CD4-positive, CD25-positive, alpha-beta regulatory T cell (primary cell): ENCODE data around the gene PAF1. TPM values are rescaled to one million over a fixed set of nuclear protein-coding genes. Genes with fewer than 3 reads are reported as not detected.

Experiments
- ATAC-seq, 2 donors: fragments of 150-1000 bp; cut with Tn5 transposase; one replicate each; pipeline ENCODE4 v1.10.0; 2021; ENCODE audit warnings: low read depth in 2 of 2, moderate number of reproducible peaks in 2 of 2, moderate library complexity in 1 of 2
- DNase-seq, 3 donors: peaks; one replicate each; pipeline versions ENCODE4 v3.0.0 to v3.0.0-alpha.2; 2012 to 2022; ENCODE audit warnings: mixed read lengths in 1 of 3
- H3K27ac ChIP-seq: one replicate; pipeline ENCODE4 v1.7.0; 2013; ENCODE audit warnings: mild to moderate bottlenecking, low read length; ENCODE audit not compliant: insufficient read depth, poor library complexity, severe bottlenecking
- H3K27me3 ChIP-seq: one replicate; pipeline ENCODE4 v1.7.0; 2013; ENCODE audit warnings: low read length; ENCODE audit not compliant: control insufficient read depth, insufficient read depth
- H3K36me3 ChIP-seq: one replicate; pipeline ENCODE4 v1.7.0; 2013; ENCODE audit warnings: mild to moderate bottlenecking, low read length, moderate library complexity; ENCODE audit not compliant: control insufficient read depth, insufficient read depth
- H3K4me1 ChIP-seq: 2 replicates; pipeline ENCODE4 v1.7.0; 2013; ENCODE audit warnings: mild to moderate bottlenecking, low read length; ENCODE audit not compliant: insufficient read depth, control insufficient read depth, poor library complexity, severe bottlenecking
- H3K4me3 ChIP-seq: one replicate; pipeline ENCODE4 v1.7.0; 2013; ENCODE audit warnings: low read depth, mild to moderate bottlenecking, low read length, moderate library complexity
- H3K9me3 ChIP-seq, 2 experiments: 1 replicate in 1 of 2; 2 replicates in 1 of 2; pipeline ENCODE4 v1.7.0; 2013; ENCODE audit warnings: low read length in 2 of 2, mild to moderate bottlenecking in 1 of 2, moderate library complexity in 1 of 2; ENCODE audit not compliant: control insufficient read depth in 2 of 2
- H3K27ac Mint-ChIP-seq, 3 donors: one replicate each; pipeline ENCODE4 v1.8.0; 2020 to 2022; ENCODE audit warnings: mild to moderate bottlenecking in 3 of 3, mixed read lengths in 3 of 3, moderate library complexity in 2 of 3
- H3K27me3 Mint-ChIP-seq: one replicate; pipeline ENCODE4 v1.8.0; 2022; ENCODE audit warnings: mild to moderate bottlenecking, mixed read lengths
- H3K36me3 Mint-ChIP-seq: one replicate; pipeline ENCODE4 v1.8.0; 2020; ENCODE audit warnings: mixed read lengths
- H3K4me1 Mint-ChIP-seq, 4 donors: one replicate each; pipeline ENCODE4 v1.8.0; 2020 to 2022; ENCODE audit warnings: mixed read lengths in 4 of 4, mild to moderate bottlenecking in 1 of 4
- H3K4me3 Mint-ChIP-seq, 4 donors: one replicate each; pipeline ENCODE4 v1.8.0; 2020 to 2022; ENCODE audit warnings: mild to moderate bottlenecking in 4 of 4, mixed read lengths in 4 of 4, moderate library complexity in 3 of 4
- H3K9me3 Mint-ChIP-seq, 7 donors: one replicate each; pipeline ENCODE4 v1.8.0; 2020 to 2022; ENCODE audit warnings: mixed read lengths in 7 of 7, mild to moderate bottlenecking in 3 of 7, moderate library complexity in 2 of 7
- polyA plus RNA-seq, 4 donors: library from polyadenylated mRNA; unstranded; fragments of 300-500 nt; fragmentation: Illumina TruSeq; gene quantifications; one replicate each; pipeline ENCODE4 v1.2.3, GENCODE V29; 2021
- total RNA-seq: library from RNA; stranded (reverse); gene quantifications from one replicate; pipeline ENCODE4 v1.2.3, GENCODE V29; 2022

The PAF1 gene
- total and polyA plus RNA-seq, 5 donors from 2014 or later: 35.0 to 138 (median 40.1) TPM

- Mint-ChIP-seq H3K4me1 (peaks cover 0 to 57% (median 36%) of the 10 kb centered on the region in 4 donors), H3K36me3 (peaks cover 19% of the 10 kb centered on the region), H3K27me3 (peaks cover 4% of the 10 kb centered on the region), H3K4me3 (peak overlapping the region; percentile 46 to 92 (median 63)), H3K9me3 (peaks cover 0 to 2% (median 0%) of the 10 kb centered on the region in 7 donors), H3K27ac (peak overlapping the region in 2 of 3 donors; percentile 51 to 72)
- no peak overlapping the region for H3K27ac ChIP-seq
- H3K4me1 ChIP-seq: peaks cover 35% of the 10 kb centered on the region
- H3K4me3 ChIP-seq: no peak overlapping the region
- H3K27me3 ChIP-seq: no peaks in the 10 kb centered on the region
- H3K9me3 ChIP-seq: no peaks in the 10 kb centered on the region
- H3K36me3 ChIP-seq: peaks cover 23% of the 10 kb centered on the region
- ATAC-seq (no peak), DNase-seq (no peak)
Observed at GRCh38 chr19:39432677-39433025, 41.7 kb upstream of the PAF1 start.

DNA sequence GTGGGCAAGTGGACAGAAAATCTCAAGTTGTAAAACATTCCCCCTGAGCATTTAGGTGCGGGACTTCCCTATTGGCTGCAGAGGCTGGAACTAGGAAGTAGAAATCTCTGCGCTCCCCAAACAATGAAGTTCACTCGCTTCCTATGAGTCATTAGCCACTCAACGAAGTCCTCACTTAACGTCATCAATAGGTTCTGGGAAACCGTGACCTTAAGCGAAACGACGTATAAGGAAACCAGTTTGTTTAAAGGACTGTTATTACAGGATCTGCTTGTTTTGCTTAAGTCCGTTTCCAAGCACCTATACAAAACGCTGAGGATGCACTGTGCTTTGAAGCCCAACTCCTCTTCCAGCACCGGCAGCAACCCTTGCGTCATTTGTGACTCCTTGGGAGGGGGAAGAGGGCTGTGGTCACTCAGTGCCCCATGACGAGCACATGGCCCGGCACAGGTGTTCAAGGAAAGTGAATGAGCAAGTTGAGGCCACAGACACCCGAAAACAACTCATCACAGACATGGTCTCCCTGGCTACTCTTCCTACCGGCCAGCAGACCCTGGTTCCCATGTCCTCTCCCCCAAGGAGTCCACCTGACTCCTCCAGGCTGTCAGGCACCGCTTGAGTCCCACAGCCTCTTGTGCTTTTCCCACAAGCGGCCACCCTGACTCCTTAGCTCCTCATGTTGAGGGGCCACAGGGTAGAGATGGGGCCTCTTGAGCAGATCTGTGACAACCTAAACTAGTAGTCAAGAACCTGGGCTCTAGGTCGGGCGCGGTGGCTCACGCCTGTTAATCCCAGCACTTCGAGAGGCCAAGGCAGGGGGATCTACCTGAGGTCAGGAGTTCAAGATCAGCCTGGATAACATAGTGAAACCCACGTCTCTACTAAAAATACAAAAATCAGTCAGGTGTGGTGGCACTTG lies 40.0 kb upstream of the PAF1 start:
- peaks cover 22% of the 10 kb centered on the region for H3K36me3 Mint-ChIP-seq
- peaks cover 2% of the 10 kb centered on the region for H3K27me3 Mint-ChIP-seq
- no peaks in the 10 kb centered on the region for H3K9me3 Mint-ChIP-seq
- H3K4me3 Mint-ChIP-seq: peak overlapping the region in 3 of 4 donors; percentile 21 to 90 (median 86)
- peaks cover 0 to 53% (median 33%) of the 10 kb centered on the region in 4 donors for H3K4me1 Mint-ChIP-seq
- H3K9me3 ChIP-seq: no peaks in the 10 kb centered on the region
- no peaks in the 10 kb centered on the region for H3K27me3 ChIP-seq
- peaks cover 23% of the 10 kb centered on the region for H3K36me3 ChIP-seq
- no peak overlapping the region for H3K4me3 ChIP-seq
- peak overlapping the region; percentile 47 to 89 (median 84) for H3K27ac Mint-ChIP-seq
- peak; percentile 60 to 85 (median 72) for DNase-seq
- peak; percentile 76 to 80 for ATAC-seq
- peak overlapping the region; percentile 82 for H3K27ac ChIP-seq
- H3K4me1 ChIP-seq: peaks cover 28% of the 10 kb centered on the region

- H3K4me3 Mint-ChIP-seq: no peak overlapping the region
- H3K9me3 Mint-ChIP-seq: no peaks in the 10 kb centered on the region
- peaks cover 0 to 33% (median 20%) of the 10 kb centered on the region in 4 donors for H3K4me1 Mint-ChIP-seq
- no peaks in the 10 kb centered on the region for H3K27me3 Mint-ChIP-seq
- H3K27ac Mint-ChIP-seq: peak overlapping the region in 1 of 3 donors; percentile 91
- no peaks in the 10 kb centered on the region for H3K27me3 ChIP-seq
- peaks cover 9% of the 10 kb centered on the region for H3K4me1 ChIP-seq
- H3K9me3 ChIP-seq: no peaks in the 10 kb centered on the region
- no peak overlapping the region for H3K27ac ChIP-seq
- DNase-seq (no peak), ATAC-seq (no peak)
- H3K36me3 Mint-ChIP-seq: peaks cover 21% of the 10 kb centered on the region
- no peak overlapping the region for H3K4me3 ChIP-seq
- peaks cover 17% of the 10 kb centered on the region for H3K36me3 ChIP-seq
Observed at GRCh38 chr19:39428283-39429112, 37.6 kb upstream of the PAF1 start.

DNA sequence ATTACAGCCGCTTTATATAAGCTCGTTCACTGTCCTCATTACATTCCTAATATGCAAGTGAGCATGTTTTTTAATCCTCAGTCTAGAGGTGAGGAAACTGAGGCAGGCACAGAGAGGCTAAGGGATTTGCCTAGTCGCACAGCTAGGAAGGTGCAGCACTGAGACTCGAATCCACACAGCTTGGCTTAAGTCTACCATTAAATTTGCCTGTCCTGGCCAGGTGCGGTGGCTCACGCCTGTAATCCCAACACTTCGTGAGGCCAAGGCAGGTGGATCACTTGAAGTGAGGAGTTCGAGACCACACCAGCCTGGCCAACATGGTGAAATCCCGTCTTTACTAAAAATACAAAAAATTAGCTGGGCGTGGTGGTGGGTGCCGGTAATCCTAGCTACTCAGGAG lies 36.8 kb upstream of the PAF1 start:
- DNase-seq (no peak), ATAC-seq (no peak)
- Mint-ChIP-seq H3K27me3 (no peaks in the 10 kb centered on the region), H3K4me3 (no peak overlapping the region), H3K27ac (no peak overlapping the region), H3K36me3 (peaks cover 14% of the 10 kb centered on the region), H3K4me1 (peaks cover 0 to 25% (median 14%) of the 10 kb centered on the region in 4 donors), H3K9me3 (no peaks in the 10 kb centered on the region)
- Histone ChIP-seq H3K9me3 (no peaks in the 10 kb centered on the region), H3K4me1 (peaks cover 7% of the 10 kb centered on the region), H3K27me3 (no peaks in the 10 kb centered on the region), H3K27ac (no peak overlapping the region), H3K4me3 (no peak overlapping the region), H3K36me3 (peaks cover 15% of the 10 kb centered on the region)

GRCh38 chr19:39426170-39426569 lies 35.3 kb upstream of the PAF1 start:
- ATAC-seq: no peak
- peaks cover 19% of the 10 kb centered on the region for H3K36me3 ChIP-seq
- Mint-ChIP-seq H3K9me3 (no peaks in the 10 kb centered on the region), H3K4me1 (peaks cover 0 to 20% (median 11%) of the 10 kb centered on the region in 4 donors), H3K4me3 (peak overlapping the region in 1 of 4 donors; percentile 14), H3K36me3 (peaks cover 14% of the 10 kb centered on the region), H3K27me3 (no peaks in the 10 kb centered on the region), H3K27ac (peak overlapping the region in 2 of 3 donors; percentile 11 to 27)
- H3K4me1 ChIP-seq: peaks cover 4% of the 10 kb centered on the region
- H3K9me3 ChIP-seq: no peaks in the 10 kb centered on the region
- no peak overlapping the region for H3K4me3 ChIP-seq
- no peak overlapping the region for H3K27ac ChIP-seq
- no peaks in the 10 kb centered on the region for H3K27me3 ChIP-seq
- DNase-seq: no peak

DNA sequence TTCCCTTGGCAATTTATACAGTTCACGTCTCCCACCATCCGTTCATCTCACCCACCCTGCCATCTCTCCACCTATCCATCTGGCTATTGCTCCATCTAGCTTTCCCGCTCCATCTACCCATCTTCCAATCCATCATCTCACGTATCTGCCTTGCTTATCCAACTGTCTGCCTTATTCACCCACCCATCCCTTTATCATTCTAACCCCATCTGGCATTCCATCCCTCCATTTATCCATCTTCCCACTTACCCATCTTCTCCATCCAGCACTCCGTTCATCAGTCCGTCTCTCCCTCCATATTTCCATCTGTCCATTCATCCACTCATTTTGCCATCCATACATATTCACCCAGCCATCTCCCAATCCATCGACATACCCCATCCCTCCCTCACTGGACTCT lies 34.8 kb upstream of the PAF1 start:
- ATAC-seq: no peak
- H3K9me3 ChIP-seq: no peaks in the 10 kb centered on the region
- no peak overlapping the region for H3K4me3 ChIP-seq
- no peak overlapping the region for H3K27ac ChIP-seq
- H3K27ac Mint-ChIP-seq: peak overlapping the region in 2 of 3 donors; percentile 23 to 27
- no peaks in the 10 kb centered on the region for H3K9me3 Mint-ChIP-seq
- H3K4me1 ChIP-seq: peaks cover under 1% of the 10 kb centered on the region
- DNase-seq: no peak
- no peaks in the 10 kb centered on the region for H3K27me3 ChIP-seq
- peaks cover 0 to 15% (median 7%) of the 10 kb centered on the region in 4 donors for H3K4me1 Mint-ChIP-seq
- H3K4me3 Mint-ChIP-seq: peak overlapping the region in 1 of 4 donors; percentile 14
- H3K36me3 ChIP-seq: peaks cover 19% of the 10 kb centered on the region
- peaks cover 14% of the 10 kb centered on the region for H3K36me3 Mint-ChIP-seq
- no peaks in the 10 kb centered on the region for H3K27me3 Mint-ChIP-seq

GRCh38 chr19:39424934-39425333 lies 34.0 kb upstream of the PAF1 start:
- H3K4me3 Mint-ChIP-seq: no peak overlapping the region
- H3K9me3 Mint-ChIP-seq: no peaks in the 10 kb centered on the region
- peaks cover 19% of the 10 kb centered on the region for H3K36me3 ChIP-seq
- no peak overlapping the region for H3K4me3 ChIP-seq
- ATAC-seq (no peak), DNase-seq (no peak)
- H3K27me3 ChIP-seq: no peaks in the 10 kb centered on the region
- H3K27ac Mint-ChIP-seq: no peak overlapping the region
- H3K27me3 Mint-ChIP-seq: no peaks in the 10 kb centered on the region
- no peaks in the 10 kb centered on the region for H3K9me3 ChIP-seq
- H3K4me1 ChIP-seq: no peaks in the 10 kb centered on the region
- H3K27ac ChIP-seq: no peak overlapping the region
- peaks cover 0 to 10% (median 2%) of the 10 kb centered on the region in 4 donors for H3K4me1 Mint-ChIP-seq
- H3K36me3 Mint-ChIP-seq: peaks cover 14% of the 10 kb centered on the region
